GM18517 (cell line): Measurements from ENCODE around the gene CAPZB.
A peak's percentile ranks its signal among the peaks of the same experiment; 100 is the strongest.

Experiments
- ATAC-seq: cut with Tn5 transposase; IDR thresholded peaks from one replicate; pipeline ENCODE4 v1.9.1; 2021; ENCODE audit warnings: mild to moderate bottlenecking, moderate library complexity; ENCODE audit not compliant: unreplicated experiment

Gene CAPZB

GRCh38 chr1:19469004-19469403, 16.3 kb downstream of the CAPZB start:
- no peak for ATAC-seq

- no peak for ATAC-seq
Measured at GRCh38 chr1:19468397-19468956, 16.9 kb downstream of the CAPZB start.

- ATAC-seq: no peak
Measured at GRCh38 chr1:19467199-19468187, 17.8 kb downstream of the CAPZB start.

- no peak for ATAC-seq
Measured at GRCh38 chr1:19466112-19466561, 19.2 kb downstream of the CAPZB start.

GRCh38 chr1:19465650-19466049, 19.7 kb downstream of the CAPZB start:
- no peak for ATAC-seq

- no peak for ATAC-seq
Measured at GRCh38 chr1:19465123-19465522, 20.2 kb downstream of the CAPZB start.

- no peak for ATAC-seq
Measured at GRCh38 chr1:19464696-19465095, 20.6 kb downstream of the CAPZB start.

GRCh38 chr1:19463504-19463803, 21.9 kb downstream of the CAPZB start:
- ATAC-seq: no peak

- peak; percentile 61 for ATAC-seq
Measured at GRCh38 chr1:19462781-19463503, 22.4 kb downstream of the CAPZB start.

- ATAC-seq: no peak
Measured at GRCh38 chr1:19461220-19461554, 24.2 kb downstream of the CAPZB start.

- no peak for ATAC-seq
Measured at GRCh38 chr1:19460535-19461219, 24.7 kb downstream of the CAPZB start.

GRCh38 chr1:19458815-19459417, 26.4 kb downstream of the CAPZB start:
- no peak for ATAC-seq

GRCh38 chr1:19457607-19458006, 27.7 kb downstream of the CAPZB start:
- no peak for ATAC-seq

GRCh38 chr1:19456968-19457441, 28.3 kb downstream of the CAPZB start:
- no peak for ATAC-seq

- no peak for ATAC-seq
Measured at GRCh38 chr1:19455353-19455752, 30.0 kb downstream of the CAPZB start.

- no peak for ATAC-seq
Measured at GRCh38 chr1:19454265-19455146, 30.8 kb downstream of the CAPZB start.

GRCh38 chr1:19453741-19454201, 31.6 kb downstream of the CAPZB start:
- no peak for ATAC-seq

GRCh38 chr1:19452221-19452663, 33.1 kb downstream of the CAPZB start:
- no peak for ATAC-seq

GRCh38 chr1:19450811-19451515, 34.4 kb downstream of the CAPZB start:
- ATAC-seq: no peak
